HUES64 (cell line): Measurements from ENCODE around the gene WARS2.

ENCODE experiments used
- H3K27ac ChIP-seq: 2 replicates; pipeline ENCODE4 v1.7.0; 2013; ENCODE audit warnings: low read depth, low read length, inconsistent platforms
- H3K27me3 ChIP-seq: 2 replicates; pipeline ENCODE4 v1.6.1; 2013; ENCODE audit warnings: mild to moderate bottlenecking, low read length; ENCODE audit not compliant: insufficient read depth
- H3K36me3 ChIP-seq: 2 replicates; pipeline ENCODE4 v1.6.1; 2013; ENCODE audit warnings: mild to moderate bottlenecking, low read length; ENCODE audit not compliant: insufficient read depth
- H3K4me1 ChIP-seq: 2 replicates; pipeline ENCODE4 v1.6.1; 2013; ENCODE audit warnings: mild to moderate bottlenecking, low read length, moderate library complexity; ENCODE audit not compliant: insufficient read depth
- H3K4me3 ChIP-seq: 2 replicates; pipeline ENCODE4 v1.5.1; 2013; ENCODE audit warnings: mild to moderate bottlenecking, low read length, moderate library complexity
- H3K9ac ChIP-seq: 2 replicates; pipeline ENCODE4 v1.6.1; 2013; ENCODE audit warnings: mild to moderate bottlenecking, low read depth, low read length
- H3K9me3 ChIP-seq: 2 replicates; pipeline ENCODE4 v1.6.1; 2013; ENCODE audit warnings: low read depth, low read length; ENCODE audit not compliant: insufficient read depth
- WGBS: fragments of 150-250, 120-280 bp; methylation state at CpG from one replicate; pipeline ENCODE4 v1.1.7; 2013; ENCODE audit warnings: missing lambda C conversion rate; 5-methylcytosine and 5-hydroxymethylcytosine counted together

The WARS2 gene

DNA sequence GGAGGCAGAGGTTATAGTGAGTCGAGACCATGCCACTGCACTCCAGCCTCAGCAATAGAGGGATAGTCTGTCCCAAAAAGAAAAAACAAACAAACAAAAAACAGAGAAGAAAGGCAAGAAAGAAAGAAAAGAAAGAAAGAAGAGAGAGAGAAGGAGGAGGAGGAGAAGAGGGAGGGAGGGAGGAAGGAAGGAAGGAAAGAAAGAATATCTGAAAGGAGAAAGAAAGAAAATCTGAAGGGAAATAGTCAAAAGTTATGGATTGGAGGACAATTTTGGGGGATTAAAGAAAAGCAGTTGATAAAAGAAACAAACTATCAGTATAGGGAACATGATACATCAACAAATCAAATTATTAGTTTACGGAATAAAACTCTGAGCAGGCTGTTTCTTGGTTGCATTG, 84.9 kb downstream of the WARS2 start:
- no peaks in the 10 kb centered on the region for H3K9me3 ChIP-seq
- H3K9ac ChIP-seq, result no peak overlapping the region
- 95% methylated on average over 2 of the region's 2 CpGs for WGBS
- no peaks in the 10 kb centered on the region for H3K27me3 ChIP-seq
- H3K36me3 ChIP-seq, result no peaks in the 10 kb centered on the region
- H3K4me3 ChIP-seq, result no peak overlapping the region
- no peaks in the 10 kb centered on the region for H3K4me1 ChIP-seq
- H3K27ac ChIP-seq, result no peak overlapping the region

- no peak overlapping the region for H3K27ac ChIP-seq
- no peaks in the 10 kb centered on the region for H3K27me3 ChIP-seq
- H3K4me1 ChIP-seq, result no peaks in the 10 kb centered on the region
- no peaks in the 10 kb centered on the region for H3K36me3 ChIP-seq
- 91% methylated on average over 1 of the region's 1 CpG for whole genome bisulfite sequencing
- no peak overlapping the region for H3K9ac ChIP-seq
- H3K4me3 ChIP-seq, result no peak overlapping the region
- H3K9me3 ChIP-seq, result no peaks in the 10 kb centered on the region
Observed at GRCh38 chr1:119053917-119054316, 86.5 kb downstream of the WARS2 start.

DNA sequence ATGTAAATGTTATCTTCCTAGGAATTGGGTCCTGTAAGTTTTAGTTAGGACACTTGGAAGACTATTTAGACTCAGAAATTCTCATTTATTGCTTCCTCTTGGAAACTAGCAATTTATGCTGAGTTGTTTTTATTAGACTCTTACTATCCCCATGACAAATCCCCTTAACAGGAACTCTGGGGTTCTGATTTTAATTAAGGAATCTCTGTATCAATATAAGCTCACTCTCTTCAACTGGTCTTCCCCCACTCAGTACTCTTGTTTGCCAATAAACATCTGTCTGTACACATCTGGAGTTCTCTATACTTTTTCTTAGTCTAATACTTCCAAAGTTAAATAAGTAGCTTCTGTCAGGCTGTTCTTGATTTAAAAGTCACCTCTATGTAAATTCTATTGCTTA, 88.2 kb downstream of the WARS2 start:
- H3K27me3 ChIP-seq, result no peaks in the 10 kb centered on the region
- no peaks in the 10 kb centered on the region for H3K36me3 ChIP-seq
- no peak overlapping the region for H3K27ac ChIP-seq
- no peak overlapping the region for H3K4me3 ChIP-seq
- no peaks in the 10 kb centered on the region for H3K9me3 ChIP-seq
- H3K9ac ChIP-seq, result no peak overlapping the region
- H3K4me1 ChIP-seq, result no peaks in the 10 kb centered on the region

- Histone ChIP-seq H3K9ac (no peak overlapping the region), H3K4me1 (0 out of 2 replicates have a peak, but pooled peaks cover 7% of the 10 kb centered on the region), H3K36me3 (0 out of 2 replicates have a peak, but pooled peaks cover 3% of the 10 kb centered on the region), H3K27me3 (no peaks in the 10 kb centered on the region), H3K27ac (no peak overlapping the region), H3K4me3 (no peak overlapping the region), H3K9me3 (no peaks in the 10 kb centered on the region)
- 95% methylated on average over 31 of the region's 34 CpGs for WGBS
Observed at GRCh38 chr1:119048624-119049404, 91.6 kb downstream of the WARS2 start.

- Histone ChIP-seq H3K4me1 (peaks cover 23% of the 10 kb centered on the region), H3K9ac (no peak overlapping the region), H3K27me3 (no peaks in the 10 kb centered on the region), H3K9me3 (no peaks in the 10 kb centered on the region), H3K27ac (no peak overlapping the region), H3K4me3 (no peak overlapping the region), H3K36me3 (0 out of 2 replicates have a peak, but pooled peaks cover 3% of the 10 kb centered on the region)
- 90% methylated on average over 5 of the region's 5 CpGs for WGBS
Observed at GRCh38 chr1:119046785-119047438, 93.5 kb downstream of the WARS2 start.

DNA sequence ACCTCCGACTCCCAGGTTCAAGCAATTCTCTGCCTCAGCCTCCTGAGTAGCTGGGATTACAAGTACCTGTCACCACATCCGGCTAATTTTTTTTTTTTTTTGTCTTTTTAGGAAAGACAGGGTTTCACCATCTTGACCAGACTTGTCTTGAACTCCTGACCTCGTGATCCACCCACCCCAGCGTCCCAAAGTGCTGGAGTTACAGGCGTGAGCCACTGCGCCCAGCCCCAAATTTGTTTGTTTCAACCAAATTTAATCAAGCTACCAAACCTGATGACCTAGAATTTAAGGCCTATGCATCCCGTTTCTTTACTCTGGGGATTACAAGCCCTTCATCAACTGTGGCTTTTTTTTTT, 94.0 kb downstream of the WARS2 start:
- Histone ChIP-seq H3K27me3 (no peaks in the 10 kb centered on the region), H3K9me3 (no peaks in the 10 kb centered on the region), H3K4me3 (no peak overlapping the region), H3K9ac (no peak overlapping the region), H3K4me1 (peaks cover 23% of the 10 kb centered on the region), H3K27ac (no peak overlapping the region), H3K36me3 (0 out of 2 replicates have a peak, but pooled peaks cover 3% of the 10 kb centered on the region)
- WGBS, result 94% methylated on average over 7 of the region's 7 CpGs

DNA sequence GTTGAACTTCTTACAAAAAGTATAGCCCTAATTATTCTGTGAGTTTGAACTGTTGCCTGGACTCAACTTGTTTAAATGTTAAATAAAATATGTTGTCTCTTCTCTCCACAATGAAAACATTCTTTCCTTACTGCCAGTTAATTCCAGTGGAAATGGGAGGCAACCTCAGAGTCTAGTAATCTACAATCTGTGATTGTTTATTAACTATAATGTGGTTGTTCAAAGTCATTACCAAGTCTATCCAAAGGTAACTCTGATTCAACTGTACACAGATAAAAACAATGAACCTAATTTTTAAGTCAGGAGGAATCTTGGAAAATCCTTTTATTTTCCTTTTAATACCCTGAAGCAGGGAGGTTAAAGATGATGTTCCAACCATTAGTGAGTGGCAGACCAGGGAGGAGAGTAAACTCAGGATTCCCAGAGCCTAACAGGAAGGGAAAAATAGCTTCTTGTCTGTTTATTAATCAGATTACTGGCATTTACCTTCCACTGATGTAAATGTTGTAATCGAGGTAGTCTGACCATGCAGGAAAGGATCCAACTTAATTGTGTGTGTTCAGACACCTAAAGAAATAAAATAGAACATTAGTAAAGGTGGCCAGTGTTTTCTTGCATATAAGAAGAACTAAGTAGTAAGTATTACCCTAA, 95.2 kb downstream of the WARS2 start:
- 0 out of 2 replicates have a peak, but pooled peaks cover 3% of the 10 kb centered on the region for H3K36me3 ChIP-seq
- no peaks in the 10 kb centered on the region for H3K27me3 ChIP-seq
- H3K4me3 ChIP-seq, result no peak overlapping the region
- no peak overlapping the region for H3K9ac ChIP-seq
- no peaks in the 10 kb centered on the region for H3K9me3 ChIP-seq
- 100% methylated on average over 1 of the region's 1 CpG for whole genome bisulfite sequencing
- H3K27ac ChIP-seq, result no peak overlapping the region
- H3K4me1 ChIP-seq, result peaks cover 23% of the 10 kb centered on the region

- H3K9me3 ChIP-seq, result no peaks in the 10 kb centered on the region
- H3K27me3 ChIP-seq, result no peaks in the 10 kb centered on the region
- H3K4me3 ChIP-seq, result no peak overlapping the region
- no peak overlapping the region for H3K27ac ChIP-seq
- 0 out of 2 replicates have a peak, but pooled peaks cover 3% of the 10 kb centered on the region for H3K36me3 ChIP-seq
- H3K9ac ChIP-seq, result no peak overlapping the region
- peaks cover 16% of the 10 kb centered on the region for H3K4me1 ChIP-seq
- 92% methylated on average over 2 of the region's 2 CpGs for WGBS
Observed at GRCh38 chr1:119040906-119041305, 99.5 kb downstream of the WARS2 start.

DNA sequence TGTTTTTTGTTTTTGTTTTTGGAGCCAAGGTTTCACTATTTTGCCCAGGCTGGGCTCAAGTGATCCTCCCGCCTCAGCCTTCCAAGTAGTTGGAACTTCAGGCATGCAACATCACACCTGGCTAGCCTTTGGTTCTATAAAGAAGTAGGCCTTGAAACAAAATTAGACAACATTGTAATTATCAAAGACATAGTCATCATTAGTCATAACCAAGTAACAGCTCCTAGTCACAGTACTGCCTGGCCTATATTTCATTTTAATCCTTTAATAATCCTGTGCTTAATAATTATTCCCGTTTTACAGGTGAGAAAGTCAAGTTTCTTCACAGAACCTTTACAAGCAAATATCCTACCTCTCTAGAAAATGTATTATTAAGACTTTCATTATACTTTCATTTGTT, 100.0 kb downstream of the WARS2 start:
- H3K4me1 ChIP-seq, result peaks cover 16% of the 10 kb centered on the region
- no peak overlapping the region for H3K27ac ChIP-seq
- no peaks in the 10 kb centered on the region for H3K9me3 ChIP-seq
- H3K4me3 ChIP-seq, result no peak overlapping the region
- no peak overlapping the region for H3K9ac ChIP-seq
- no peaks in the 10 kb centered on the region for H3K27me3 ChIP-seq
- WGBS, result 69% methylated on average over 2 of the region's 2 CpGs
- 0 out of 2 replicates have a peak, but pooled peaks cover 3% of the 10 kb centered on the region for H3K36me3 ChIP-seq

- H3K27me3 ChIP-seq, result no peaks in the 10 kb centered on the region
- H3K27ac ChIP-seq, result no peak overlapping the region
- H3K36me3 ChIP-seq, result no peaks in the 10 kb centered on the region
- no peak overlapping the region for H3K9ac ChIP-seq
- H3K4me1 ChIP-seq, result peaks cover 14% of the 10 kb centered on the region
- H3K9me3 ChIP-seq, result no peaks in the 10 kb centered on the region
- 99% methylated on average over 2 of the region's 2 CpGs for WGBS
- no peak overlapping the region for H3K4me3 ChIP-seq
Observed at GRCh38 chr1:119038363-119038762, 102.1 kb downstream of the WARS2 start.

GRCh38 chr1:119034359-119034758, 106.1 kb downstream of the WARS2 start:
- H3K4me1 ChIP-seq, result no peaks in the 10 kb centered on the region
- H3K4me3 ChIP-seq, result no peak overlapping the region
- H3K27me3 ChIP-seq, result no peaks in the 10 kb centered on the region
- no peaks in the 10 kb centered on the region for H3K9me3 ChIP-seq
- peaks cover 4% of the 10 kb centered on the region; the same call in 1 of the 2 replicates for H3K36me3 ChIP-seq
- no peak overlapping the region for H3K27ac ChIP-seq
- H3K9ac ChIP-seq, result no peak overlapping the region
